Measurements from ENCODE around the gene SLC22A4.

The SLC22A4 gene

GRCh38 chr5:132378580-132378979, 84.4 kb downstream of the SLC22A4 start:
- DNase-seq: no peak

- no peak for DNase-seq
Observed at GRCh38 chr5:132380047-132380446, 85.9 kb downstream of the SLC22A4 start.

- no peak for DNase-seq
Observed at GRCh38 chr5:132380741-132381140, 86.5 kb downstream of the SLC22A4 start.

- DNase-seq: no peak
Observed at GRCh38 chr5:132381614-132382013, 87.4 kb downstream of the SLC22A4 start.

DNA sequence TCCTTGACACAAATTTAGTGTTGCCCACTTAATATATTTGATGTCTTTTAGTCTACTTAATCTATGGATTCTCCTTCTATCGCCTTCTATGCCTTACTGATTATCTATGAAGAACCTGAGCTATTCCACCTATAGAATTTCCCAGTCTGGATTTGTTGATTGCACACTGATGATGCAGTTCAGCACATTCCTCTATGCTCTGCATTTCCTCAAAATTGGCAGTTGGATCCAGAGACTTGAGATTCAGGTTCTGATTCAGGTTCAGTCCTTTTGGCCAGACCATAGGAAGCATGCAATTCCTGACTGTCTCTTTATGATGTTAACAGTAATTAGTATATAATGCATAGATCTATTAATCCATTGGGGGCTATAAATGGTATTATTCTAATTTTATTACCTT, 89.1 kb downstream of the SLC22A4 start:
- no peak for DNase-seq

GRCh38 chr5:132383984-132384383, 89.8 kb downstream of the SLC22A4 start:
- DNase-seq: no peak

DNA sequence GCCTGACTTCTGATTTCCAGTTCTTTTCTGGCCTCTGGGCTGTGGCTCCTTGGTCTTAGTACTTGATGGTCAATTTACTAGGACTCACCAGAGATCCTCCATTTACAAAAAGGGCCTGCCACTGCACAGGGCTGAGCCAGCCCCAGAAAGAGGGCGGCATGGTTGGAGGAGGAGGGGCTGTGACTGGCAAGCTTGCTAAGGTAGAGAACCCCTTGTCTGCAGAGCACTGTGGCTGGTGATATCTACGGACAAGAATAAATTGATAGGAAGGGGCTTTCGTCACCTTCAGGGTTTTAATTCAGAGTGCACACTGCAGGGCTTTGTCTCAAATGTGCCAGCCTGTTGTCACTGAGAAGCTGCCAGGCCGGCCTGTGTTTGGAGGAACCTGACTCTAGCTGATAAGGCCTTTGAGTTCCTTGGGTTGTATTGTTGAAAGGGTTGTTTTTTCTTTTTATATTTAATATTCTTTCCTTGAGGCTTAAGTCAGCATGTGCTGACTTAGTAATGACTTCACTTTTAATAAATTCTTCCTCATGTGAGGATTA, 90.4 kb downstream of the SLC22A4 start:
- no peak for DNase-seq

- peak; percentile 43 for DNase-seq
Observed at GRCh38 chr5:132385326-132386105, 91.3 kb downstream of the SLC22A4 start.

- DNase-seq: peak; percentile 63
Observed at GRCh38 chr5:132386644-132387286, 92.6 kb downstream of the SLC22A4 start.

DNA sequence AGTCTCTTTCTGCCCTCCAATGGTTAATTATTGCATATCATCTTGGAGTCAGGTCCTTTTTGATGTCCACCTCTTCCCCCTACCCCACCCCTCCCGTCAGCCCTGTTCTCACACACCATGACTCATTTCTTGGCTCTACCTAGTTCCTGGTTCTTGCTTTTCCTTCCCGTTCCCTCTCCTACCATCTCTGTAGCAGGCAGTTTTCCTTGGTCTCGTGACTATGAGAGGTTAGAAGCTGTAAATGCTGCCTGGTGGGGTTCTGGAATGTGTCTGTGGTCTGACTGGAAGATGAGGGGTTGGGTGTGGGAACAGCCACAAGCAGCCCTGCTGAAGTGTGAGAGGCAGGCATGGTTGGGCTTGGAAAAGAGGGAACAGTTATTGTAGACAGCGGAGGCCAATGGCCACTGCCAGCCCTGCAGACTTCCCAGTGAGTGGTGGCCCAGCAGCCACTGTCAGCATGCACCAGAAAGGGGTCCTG, 93.5 kb downstream of the SLC22A4 start:
- no peak for DNase-seq

- no peak for DNase-seq
Observed at GRCh38 chr5:132388244-132389050, 94.3 kb downstream of the SLC22A4 start.

DNA sequence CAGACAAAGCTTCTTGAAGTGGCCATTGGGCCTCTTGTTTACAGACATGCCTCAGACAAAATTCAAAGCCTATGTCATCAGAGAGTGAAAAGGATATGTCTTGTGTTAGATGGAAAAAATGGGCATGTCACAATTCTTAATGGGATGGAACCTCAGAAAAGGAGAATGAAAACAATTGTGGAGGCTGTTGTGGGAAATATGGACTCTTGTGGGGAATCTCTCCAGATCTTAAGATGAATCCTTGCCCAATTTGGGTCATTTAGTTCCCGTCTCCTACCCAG, 94.8 kb downstream of the SLC22A4 start:
- no peak for DNase-seq

DNA sequence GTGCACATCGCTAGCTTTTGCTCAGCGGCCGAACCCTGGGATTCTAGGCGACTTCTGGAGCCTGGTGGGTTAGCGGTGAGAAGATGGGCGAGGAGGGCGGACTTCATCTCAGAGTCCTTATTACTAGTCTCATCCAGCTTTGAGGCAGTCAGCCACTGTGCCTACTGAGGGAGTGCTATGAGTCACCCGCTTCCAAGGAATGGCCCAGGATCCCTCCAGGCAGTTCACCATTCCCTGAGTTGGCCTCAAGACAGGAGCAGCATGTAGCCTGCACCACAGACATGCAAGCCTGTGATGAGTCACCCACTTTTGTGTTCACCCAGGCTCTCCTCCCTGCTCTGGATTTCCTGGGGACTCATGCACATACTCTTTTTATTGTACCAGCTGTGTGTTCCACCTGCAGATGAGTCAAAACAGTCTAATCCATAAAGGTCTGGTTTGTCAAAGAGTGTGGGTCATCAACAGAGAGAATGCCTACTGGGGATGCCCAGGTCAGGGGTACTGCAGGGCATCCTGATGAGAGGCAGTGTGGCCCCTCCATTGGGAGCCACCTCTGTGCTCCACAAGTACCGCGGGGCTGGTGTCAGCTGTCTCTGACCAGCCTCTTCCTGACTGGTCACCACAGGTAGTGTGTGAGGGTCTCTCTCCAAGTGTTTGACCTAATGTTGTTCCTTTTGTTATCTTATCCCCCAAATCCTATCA, 95.5 kb downstream of the SLC22A4 start:
- DNase-seq: no peak

DNA sequence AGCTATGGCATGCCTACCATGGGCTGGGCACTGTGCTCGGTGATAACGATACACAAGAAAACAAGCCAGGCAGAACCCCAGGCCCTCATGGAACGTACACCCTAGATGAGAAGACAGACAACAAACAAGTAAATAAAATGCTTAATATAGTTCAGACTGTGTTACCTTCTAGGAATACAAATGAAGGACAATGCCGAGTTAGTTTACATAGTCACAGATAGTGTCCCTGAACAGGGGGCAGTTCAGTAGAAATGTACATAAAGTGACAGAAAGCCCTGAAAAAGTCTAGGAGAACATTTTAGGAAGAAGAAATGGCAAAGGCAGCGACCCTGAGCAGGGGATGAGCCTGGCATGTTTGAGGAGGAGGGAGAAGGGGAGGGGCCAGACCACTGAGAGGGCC, 97.1 kb downstream of the SLC22A4 start:
- no peak for DNase-seq

GRCh38 chr5:132391870-132392269, 97.7 kb downstream of the SLC22A4 start:
- no peak for DNase-seq

DNA sequence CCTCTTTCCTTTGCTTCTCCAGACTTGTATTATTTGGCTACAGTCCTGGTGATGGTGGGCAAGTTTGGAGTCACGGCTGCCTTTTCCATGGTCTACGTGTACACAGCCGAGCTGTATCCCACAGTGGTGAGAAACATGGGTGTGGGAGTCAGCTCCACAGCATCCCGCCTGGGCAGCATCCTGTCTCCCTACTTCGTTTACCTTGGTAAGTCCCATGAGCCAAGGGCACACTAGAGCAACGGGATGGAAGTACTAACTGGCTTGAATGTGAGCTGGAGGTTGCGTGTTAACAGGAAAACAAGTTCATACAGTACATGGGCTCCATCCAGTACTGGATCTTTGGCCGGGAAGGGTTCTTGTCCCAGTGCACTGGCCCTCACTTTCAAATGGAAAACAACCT, 98.2 kb downstream of the SLC22A4 start:
- no peak for DNase-seq

DNA sequence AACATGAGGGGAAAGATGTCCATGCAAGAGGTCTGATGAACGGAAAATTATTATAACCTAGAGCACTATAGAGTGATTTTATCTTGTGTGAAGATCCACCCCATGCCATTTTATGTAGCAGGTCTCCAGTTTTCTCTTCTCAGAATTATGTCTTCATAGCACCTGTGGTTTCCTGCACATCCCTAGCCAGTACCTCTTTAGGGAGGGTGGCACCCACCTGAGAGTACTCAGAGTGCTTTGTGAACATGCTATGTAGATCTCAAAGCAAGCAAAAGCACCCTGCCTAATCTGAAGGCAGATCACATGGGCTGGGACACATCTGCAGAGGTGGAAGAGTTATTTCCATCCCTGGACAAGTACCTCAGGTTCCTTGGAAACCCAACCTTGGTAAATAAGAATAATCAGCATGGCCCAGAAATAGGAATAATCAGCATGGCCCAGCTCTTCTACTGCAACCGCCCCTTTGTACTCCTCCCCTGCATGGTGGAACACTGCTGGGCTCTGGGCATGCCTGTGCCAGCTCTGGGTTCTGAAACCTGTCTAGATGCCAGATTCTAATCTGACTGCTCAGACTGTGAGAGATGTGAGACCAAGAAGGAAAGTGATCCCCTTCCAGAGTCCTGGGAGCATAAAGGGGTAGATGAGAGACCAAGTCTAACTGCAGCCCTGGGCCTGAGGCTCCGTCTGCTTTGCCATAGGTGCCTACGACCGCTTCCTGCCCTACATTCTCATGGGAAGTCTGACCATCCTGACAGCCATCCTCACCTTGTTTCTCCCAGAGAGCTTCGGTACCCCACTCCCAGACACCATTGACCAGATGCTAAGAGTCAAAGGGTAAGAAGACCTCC, 99.0 kb downstream of the SLC22A4 start:
- no peak for DNase-seq

All from T-helper 9 cell (primary cell).